Neural progenitor cell (in vitro differentiated cells): ENCODE results near the gene PCSK1. TPM values are rescaled to one million over a fixed set of nuclear protein-coding genes. Genes with fewer than 3 reads are reported as not detected.
"Not testable (repeated sequence)": the region's sequence is repeated elsewhere in the genome, so short reads cannot be mapped to it uniquely, and the experiment has no call there.

ENCODE experiments used
- DNase-seq: peaks from one replicate; pipeline ENCODE4 v3.0.0-alpha.2; 2016; ENCODE audit warnings: low spot score
- H2AFZ ChIP-seq: fragments of 200-600 bp; sonication (generic); replicated peaks from 2 replicates; pipeline ENCODE4 v1.6.1; 2016; ENCODE audit warnings: antibody characterized with exemption
- H3F3A ChIP-seq: fragments of 200-600 bp; sonication (generic); 2 replicates; pipeline ENCODE4 v1.6.1; 2016; ENCODE audit warnings: antibody characterized with exemption, low read depth
- H3K27ac ChIP-seq: fragments of 200-600 bp; sonication (generic); 2 replicates; pipeline ENCODE4 v1.5.1; 2016; ENCODE audit warnings: mild to moderate bottlenecking
- H3K27me3 ChIP-seq: fragments of 200-600 bp; sonication (generic); 2 replicates; pipeline ENCODE4 v1.6.1; 2016; ENCODE audit warnings: mild to moderate bottlenecking, moderate library complexity
- H3K36me3 ChIP-seq: fragments of 200-600 bp; sonication (generic); 2 replicates; pipeline ENCODE4 v1.5.1; 2016
- H3K4me1 ChIP-seq: fragments of 200-600 bp; sonication (generic); 2 replicates; pipeline ENCODE4 v1.6.1; 2016; ENCODE audit warnings: mixed run types
- H3K4me2 ChIP-seq: fragments of 200-600 bp; sonication (generic); 2 replicates; pipeline ENCODE4 v1.6.1; 2016
- H3K4me3 ChIP-seq: fragments of 200-600 bp; sonication (generic); 2 replicates; pipeline ENCODE4 v1.5.1; 2016
- H3K79me2 ChIP-seq: fragments of 200-600 bp; sonication (generic); 2 replicates; pipeline ENCODE4 v1.6.1; 2016; ENCODE audit warnings: low read depth
- H3K9ac ChIP-seq: fragments of 200-600 bp; sonication (generic); 2 replicates; pipeline ENCODE4 v1.6.1; 2016
- H3K9me3 ChIP-seq: fragments of 200-600 bp; sonication (generic); 2 replicates; pipeline ENCODE4 v1.5.1; 2016; ENCODE audit warnings: low read depth
- H4K20me1 ChIP-seq: fragments of 200-600 bp; sonication (generic); 2 replicates; pipeline ENCODE4 v1.6.1; 2016; ENCODE audit warnings: low read depth
- H3K27ac Mint-ChIP-seq: 3 replicates; pipeline ENCODE4 v1.8.0; 2021; ENCODE audit warnings: mixed read lengths
- H3K27me3 Mint-ChIP-seq: 2 replicates; pipeline ENCODE4 v1.8.0; 2022; ENCODE audit warnings: low read depth, mild to moderate bottlenecking, inconsistent platforms, moderate library complexity, mixed read lengths; ENCODE audit not compliant: insufficient read depth
- H3K36me3 Mint-ChIP-seq: 3 replicates; pipeline ENCODE4 v1.8.0; 2021; ENCODE audit warnings: mixed read lengths
- H3K4me1 Mint-ChIP-seq: 3 replicates; pipeline ENCODE4 v1.8.0; 2021; ENCODE audit warnings: mixed read lengths
- H3K4me3 Mint-ChIP-seq: 3 replicates; pipeline ENCODE4 v1.8.0; 2021; ENCODE audit warnings: mild to moderate bottlenecking, moderate library complexity, mixed read lengths
- H3K9me3 Mint-ChIP-seq: 3 replicates; pipeline ENCODE4 v1.8.0; 2020; ENCODE audit warnings: mixed read lengths
- CTCF ChIP-seq: fragments of 200-600 bp; sonication (generic); IDR thresholded peaks from 2 replicates; pipeline ENCODE4 v1.5.1; 2017; ENCODE audit warnings: antibody characterized with exemption, mild to moderate bottlenecking
- EZH2 ChIP-seq: fragments of 200-600 bp; sonication (generic); IDR thresholded peaks from 2 replicates; pipeline ENCODE4 v1.6.1; 2017; ENCODE audit warnings: antibody characterized with exemption, mild to moderate bottlenecking, moderate library complexity
- EZH2phosphoT487 ChIP-seq: fragments of 200-600 bp; sonication (generic); IDR thresholded peaks from 2 replicates; pipeline ENCODE4 v1.6.1; 2017; ENCODE audit warnings: antibody characterized with exemption
- total RNA-seq: library from RNA; depleted of rRNA; stranded (reverse); fragments of >200 nt; gene quantifications from 2 replicates; pipeline ENCODE4 v1.2.3, GENCODE V29; 2015; ENCODE audit warnings: low replicate concordance

PCSK1 gene
- total RNA-seq, 1 donor from 2014 or later = 3.9 TPM

GRCh38 chr5:96372726-96373380 is 60.2 kb downstream of the PCSK1 start:
- H4K20me1 ChIP-seq = no peaks in the 10 kb centered on the region
- Mint-ChIP-seq H3K27ac (no peak overlapping the region), H3K4me3 (no peak overlapping the region), H3K4me1 (peaks cover 8% of the 10 kb centered on the region), H3K9me3 (peaks cover 3% of the 10 kb centered on the region), H3K36me3 (no peaks in the 10 kb centered on the region), H3K27me3 (no peaks in the 10 kb centered on the region)
- H3K9ac ChIP-seq = no peak overlapping the region
- H3K4me3 ChIP-seq = no peak overlapping the region
- peaks cover 6% of the 10 kb centered on the region for H3K4me1 ChIP-seq
- H2AFZ ChIP-seq = no peak overlapping the region
- H3K4me2 ChIP-seq = no peak overlapping the region
- no peak for DNase-seq
- no peaks in the 10 kb centered on the region for H3K79me2 ChIP-seq
- no peak for TF ChIP-seq EZH2
- TF ChIP-seq CTCF = no peak
- TF ChIP-seq EZH2phosphoT487 = no peak
- H3F3A ChIP-seq = no peaks in the 10 kb centered on the region
- no peaks in the 10 kb centered on the region for H3K27me3 ChIP-seq
- H3K9me3 ChIP-seq = no peaks in the 10 kb centered on the region
- H3K27ac ChIP-seq = no peak overlapping the region
- no peaks in the 10 kb centered on the region for H3K36me3 ChIP-seq

GRCh38 chr5:96370976-96371375 is 62.1 kb downstream of the PCSK1 start:
- TF ChIP-seq EZH2phosphoT487 = no peak
- TF ChIP-seq EZH2 = no peak
- TF ChIP-seq CTCF = no peak
- no peak overlapping the region for H3K27ac Mint-ChIP-seq
- Histone ChIP-seq H3K4me1 (peaks cover 6% of the 10 kb centered on the region), H3K9me3 (no peaks in the 10 kb centered on the region), H3F3A (no peaks in the 10 kb centered on the region), H3K4me2 (no peak overlapping the region), H4K20me1 (no peaks in the 10 kb centered on the region), H2AFZ (no peak overlapping the region), H3K36me3 (no peaks in the 10 kb centered on the region), H3K4me3 (no peak overlapping the region), H3K9ac (no peak overlapping the region), H3K27ac (no peak overlapping the region), H3K27me3 (no peaks in the 10 kb centered on the region), H3K79me2 (no peaks in the 10 kb centered on the region)
- no peak overlapping the region for H3K4me3 Mint-ChIP-seq
- H3K9me3 Mint-ChIP-seq = peaks cover 5% of the 10 kb centered on the region
- no peak for DNase-seq
- no peaks in the 10 kb centered on the region for H3K36me3 Mint-ChIP-seq
- H3K4me1 Mint-ChIP-seq = peaks cover 8% of the 10 kb centered on the region
- H3K27me3 Mint-ChIP-seq = no peaks in the 10 kb centered on the region

- H3K4me1 Mint-ChIP-seq = not testable (repeated sequence)
Measured at GRCh38 chr5:96367337-96367736, 65.7 kb downstream of the PCSK1 start.

GRCh38 chr5:96354237-96354636 is 78.8 kb downstream of the PCSK1 start:
- Mint-ChIP-seq H3K36me3 (no peaks in the 10 kb centered on the region), H3K27ac (no peak overlapping the region), H3K4me1 (peaks cover 7% of the 10 kb centered on the region), H3K4me3 (no peak overlapping the region), H3K9me3 (peaks cover 12% of the 10 kb centered on the region), H3K27me3 (peaks cover 4% of the 10 kb centered on the region)
- TF ChIP-seq EZH2 = no peak
- TF ChIP-seq CTCF = no peak
- no peak for TF ChIP-seq EZH2phosphoT487
- Histone ChIP-seq H3K9ac (no peak overlapping the region), H3K4me3 (no peak overlapping the region), H3K79me2 (no peaks in the 10 kb centered on the region), H3K4me2 (no peak overlapping the region), H3K4me1 (no peaks in the 10 kb centered on the region), H2AFZ (no peak overlapping the region), H3K9me3 (no peaks in the 10 kb centered on the region), H4K20me1 (no peaks in the 10 kb centered on the region), H3K36me3 (no peaks in the 10 kb centered on the region), H3K27me3 (no peaks in the 10 kb centered on the region), H3K27ac (no peak overlapping the region), H3F3A (no peaks in the 10 kb centered on the region)
- DNase-seq = no peak

More at GRCh38 chr5:96367337-96367736, 65.7 kb downstream of the PCSK1 start:
- not testable (repeated sequence) for H3K27me3 ChIP-seq, H3K36me3 ChIP-seq, H3K4me2 ChIP-seq, H3K27me3 Mint-ChIP-seq, H3K9me3 Mint-ChIP-seq, H2AFZ ChIP-seq, H3K27ac ChIP-seq, H3K36me3 Mint-ChIP-seq, H3K79me2 ChIP-seq, H3K27ac Mint-ChIP-seq, H3K9me3 ChIP-seq, H3K4me3 ChIP-seq, H3K9ac ChIP-seq, H4K20me1 ChIP-seq, H3K4me1 ChIP-seq, H3K4me3 Mint-ChIP-seq, DNase-seq, H3F3A ChIP-seq
